ENCODE results near the gene UTF1.

The UTF1 gene

DNA sequence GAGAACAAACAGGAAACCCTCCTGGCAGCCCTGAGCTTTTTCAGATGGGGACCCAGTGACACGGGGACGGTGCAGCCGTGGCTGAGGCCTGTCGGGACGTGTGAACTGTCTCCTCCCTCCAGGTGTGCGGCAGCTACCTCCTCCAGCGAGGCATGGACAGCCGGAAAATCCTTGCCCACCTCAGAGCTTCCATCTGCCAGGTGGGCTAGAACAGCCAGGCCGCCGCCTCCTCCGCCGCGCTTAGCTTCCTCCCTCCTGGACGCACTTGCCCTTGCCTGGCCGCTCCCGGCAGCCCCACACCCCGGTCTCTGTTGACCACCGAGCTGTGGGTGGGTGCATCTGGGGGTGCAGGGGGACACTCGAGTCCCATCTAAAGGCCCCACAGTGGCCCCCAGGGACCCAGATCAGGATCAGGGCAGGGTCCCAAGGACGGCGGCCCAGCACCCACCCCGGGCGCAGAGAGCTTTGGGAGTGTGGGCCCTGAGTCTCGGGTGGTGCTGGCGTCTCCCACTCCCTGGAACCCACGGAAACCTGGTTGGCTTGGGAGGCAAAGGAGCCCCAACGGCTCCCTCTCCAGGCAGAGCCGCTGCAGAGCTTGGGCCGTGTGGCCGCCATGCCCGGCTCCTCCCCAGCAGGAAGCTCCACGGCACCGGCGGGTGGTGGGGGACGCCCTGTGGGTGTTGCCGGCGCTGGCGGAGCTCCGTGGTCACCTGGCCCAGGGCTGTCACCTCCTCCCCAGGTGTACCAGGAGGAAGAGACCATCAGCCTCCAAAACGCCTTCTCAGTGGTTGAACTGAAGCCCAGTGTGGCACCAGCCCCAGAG is 32.9 kb upstream of the UTF1 start:
- DNase-seq = no peak

DNA sequence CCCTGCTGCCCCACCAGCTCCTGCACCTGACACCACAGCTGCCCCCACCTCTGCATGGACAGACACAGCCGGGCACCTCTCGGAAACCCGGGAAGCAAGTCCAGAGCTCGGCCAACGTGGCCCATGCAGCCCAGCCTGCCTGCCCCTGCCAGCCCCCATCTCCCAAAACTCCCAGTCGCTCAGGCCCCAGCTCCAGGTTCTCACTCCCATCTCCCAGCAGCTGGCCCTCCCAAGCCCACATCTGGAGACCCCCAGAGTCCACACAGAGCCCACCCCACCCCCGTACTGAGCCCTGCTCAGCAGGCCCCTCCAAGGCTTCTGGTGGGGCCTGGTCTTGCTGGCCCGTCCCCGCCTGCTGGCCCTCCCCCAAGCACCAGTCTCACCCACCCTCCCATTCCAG is 32.2 kb upstream of the UTF1 start:
- DNase-seq = no peak

DNA sequence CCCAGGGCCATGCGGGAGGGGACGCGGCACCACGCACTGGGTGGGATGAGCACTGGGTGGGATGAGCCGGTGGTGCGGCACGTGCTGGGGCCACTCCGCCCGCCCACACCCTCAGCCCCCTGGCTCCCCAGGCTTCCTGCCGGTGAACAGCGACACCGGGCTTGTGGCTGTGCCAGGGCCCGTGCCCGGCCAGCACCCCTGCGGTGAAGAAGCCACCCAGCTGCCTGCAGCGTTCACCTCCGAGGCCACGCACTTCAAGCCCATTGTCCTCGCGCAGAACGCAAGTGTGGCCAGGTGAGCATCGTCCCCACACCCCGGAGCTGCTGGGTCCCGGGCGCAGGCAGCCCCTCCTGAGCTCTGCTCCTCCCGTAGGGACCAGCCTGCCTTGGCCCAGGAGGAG is 31.8 kb upstream of the UTF1 start:
- no peak for DNase-seq

DNA sequence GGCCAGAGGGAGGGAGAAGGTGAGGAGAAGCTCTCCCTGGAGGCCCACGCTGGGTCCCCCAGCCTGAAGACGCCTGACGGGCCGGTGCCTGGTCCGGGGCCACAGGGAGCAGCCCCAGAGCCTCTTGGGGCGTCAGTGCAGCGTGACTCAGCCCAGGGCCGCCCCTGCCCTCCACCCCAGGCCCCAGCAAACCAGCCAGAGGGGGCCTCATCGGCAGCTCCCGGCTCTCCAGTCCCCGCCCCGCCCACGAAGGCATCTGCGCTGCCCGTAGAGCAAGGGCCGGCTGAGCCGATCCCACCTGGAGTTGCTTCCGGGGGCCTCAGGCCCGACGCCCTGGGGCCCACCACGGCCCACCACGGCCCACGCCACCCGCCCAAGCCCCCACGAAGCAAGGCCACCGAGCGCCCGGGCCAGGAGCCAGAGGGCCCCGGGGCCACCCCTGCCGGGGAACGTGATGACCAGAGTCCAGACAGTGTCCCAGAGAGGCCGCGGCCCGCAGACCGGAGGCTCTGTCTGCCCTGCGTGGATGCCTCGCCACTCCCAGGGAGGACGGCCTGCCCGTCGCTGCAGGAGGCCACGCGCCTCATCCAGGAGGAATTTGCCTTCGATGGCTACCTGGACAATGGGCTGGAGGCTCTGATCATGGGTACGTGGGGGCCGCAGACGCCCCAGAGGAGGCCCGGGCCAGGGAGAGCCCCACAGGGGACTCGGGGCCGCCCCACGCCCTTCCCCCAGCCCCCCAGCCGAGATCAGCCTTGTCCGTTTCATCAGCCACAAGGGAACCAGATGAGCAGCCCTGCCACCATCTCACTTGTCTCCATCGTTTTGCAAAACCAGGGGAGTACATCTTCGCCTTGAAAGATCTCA is 31.2 kb upstream of the UTF1 start:
- no peak for DNase-seq

DNA sequence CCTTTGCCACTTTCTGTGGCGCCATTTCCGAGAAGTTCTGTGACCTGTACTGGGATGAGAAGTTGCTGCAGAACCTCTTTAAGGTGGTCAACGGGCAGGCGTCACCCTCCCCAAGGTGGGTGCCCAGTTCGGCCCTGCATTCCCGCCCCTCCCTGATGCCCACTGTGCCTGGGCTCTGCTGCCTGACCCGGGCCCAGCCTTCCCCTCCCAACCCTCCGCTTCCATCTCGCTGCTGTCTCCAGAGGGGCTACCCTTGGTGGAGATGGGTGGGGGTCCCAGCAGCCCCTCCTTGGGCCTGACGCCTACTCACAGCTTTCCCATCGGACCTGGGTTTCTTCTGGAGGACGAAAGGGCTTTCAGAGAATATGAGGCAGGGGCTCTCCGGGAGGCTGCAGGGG is 30.5 kb upstream of the UTF1 start:
- DNase-seq = no peak

DNA sequence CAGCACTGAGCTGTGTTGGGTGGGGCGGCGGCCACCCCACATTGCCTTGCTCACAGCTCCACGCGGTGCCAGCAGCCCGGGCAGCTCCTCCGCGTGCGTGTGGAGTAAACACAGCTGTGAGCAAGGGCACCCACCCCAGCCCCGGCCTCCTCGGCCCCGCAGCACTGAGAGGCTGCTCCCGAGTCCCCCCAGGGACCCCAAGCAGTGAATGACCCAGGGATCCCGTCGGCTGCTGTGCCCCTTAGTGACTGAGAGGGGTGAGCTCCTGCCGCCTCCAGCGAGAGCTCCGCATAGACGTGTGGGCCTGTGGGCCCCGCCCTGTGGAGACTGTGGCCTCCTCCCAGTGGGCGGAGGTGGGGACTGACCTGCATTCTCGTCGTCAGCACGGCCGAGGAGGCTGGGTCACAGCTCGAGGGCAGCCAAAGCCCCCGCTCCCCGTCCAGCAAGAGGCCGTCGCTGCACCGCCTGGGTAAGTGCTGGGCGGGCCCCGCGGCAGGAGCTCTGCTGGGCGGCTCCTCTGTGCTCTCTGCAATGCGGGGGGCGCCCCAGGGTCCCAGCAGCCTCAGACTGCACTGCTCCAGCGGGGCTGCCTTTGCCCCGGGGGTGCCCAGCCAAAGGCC is 29.9 kb upstream of the UTF1 start:
- no peak for DNase-seq

DNA sequence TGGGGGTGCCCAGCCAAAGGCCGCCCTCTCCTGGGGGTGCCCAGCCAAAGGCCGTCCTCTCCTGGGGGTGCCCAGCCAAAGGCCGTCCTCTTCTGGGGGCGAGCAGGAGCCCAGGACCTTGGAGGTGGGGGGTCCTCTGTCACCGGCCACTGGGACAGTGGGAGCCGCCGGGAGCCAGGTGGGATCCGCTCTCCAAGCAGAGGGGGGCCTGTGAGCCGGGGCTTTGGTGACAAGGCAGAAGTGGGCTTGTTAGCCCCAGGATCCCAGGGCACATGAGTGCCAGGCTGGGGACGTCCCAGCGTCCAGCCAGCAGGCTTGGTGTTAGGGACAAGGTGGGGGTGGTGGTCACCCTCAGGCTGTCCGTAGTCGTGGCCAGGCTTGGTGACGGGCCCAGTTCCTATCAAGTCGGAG is 29.4 kb upstream of the UTF1 start:
- no peak for DNase-seq

DNA sequence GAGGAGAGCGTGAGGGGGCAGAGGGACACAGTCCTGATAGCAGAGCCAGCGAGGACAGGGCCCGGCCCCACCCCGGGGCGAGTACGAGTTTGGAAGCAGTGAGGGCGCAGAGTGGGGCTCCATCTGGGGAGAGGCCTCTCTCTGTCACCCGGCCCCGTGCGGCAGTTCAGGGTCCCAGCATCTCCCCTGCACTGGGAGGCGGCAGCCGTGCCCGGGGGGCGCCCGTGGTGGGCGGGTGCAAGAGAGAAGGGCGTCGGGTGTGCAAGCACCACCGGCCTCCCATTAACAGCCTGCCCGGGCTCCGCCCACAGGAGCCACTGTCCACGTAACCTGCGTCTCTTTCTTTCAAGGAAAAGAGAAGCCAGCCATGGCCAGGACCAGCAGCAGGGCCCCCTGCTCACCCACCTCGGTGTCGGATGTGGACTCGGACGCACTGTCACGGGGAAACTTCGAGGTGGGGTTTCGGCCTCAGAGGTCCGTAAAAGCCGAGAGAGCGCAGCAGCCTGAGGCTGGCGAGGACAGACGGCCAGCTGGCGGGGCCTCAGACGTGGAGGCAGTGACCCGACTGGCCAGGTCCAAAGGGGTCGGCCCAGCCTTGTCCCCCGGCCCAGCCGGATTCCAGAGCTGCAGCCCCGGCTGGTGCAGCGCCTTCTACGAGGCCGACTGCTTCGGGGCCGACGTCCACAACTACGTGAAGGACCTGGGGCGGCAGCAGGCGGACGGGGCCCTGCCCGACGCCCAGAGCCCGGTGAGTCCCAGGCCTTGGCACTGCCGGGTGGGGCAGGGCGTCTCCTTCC is 28.7 kb upstream of the UTF1 start:
- no peak for DNase-seq

DNA sequence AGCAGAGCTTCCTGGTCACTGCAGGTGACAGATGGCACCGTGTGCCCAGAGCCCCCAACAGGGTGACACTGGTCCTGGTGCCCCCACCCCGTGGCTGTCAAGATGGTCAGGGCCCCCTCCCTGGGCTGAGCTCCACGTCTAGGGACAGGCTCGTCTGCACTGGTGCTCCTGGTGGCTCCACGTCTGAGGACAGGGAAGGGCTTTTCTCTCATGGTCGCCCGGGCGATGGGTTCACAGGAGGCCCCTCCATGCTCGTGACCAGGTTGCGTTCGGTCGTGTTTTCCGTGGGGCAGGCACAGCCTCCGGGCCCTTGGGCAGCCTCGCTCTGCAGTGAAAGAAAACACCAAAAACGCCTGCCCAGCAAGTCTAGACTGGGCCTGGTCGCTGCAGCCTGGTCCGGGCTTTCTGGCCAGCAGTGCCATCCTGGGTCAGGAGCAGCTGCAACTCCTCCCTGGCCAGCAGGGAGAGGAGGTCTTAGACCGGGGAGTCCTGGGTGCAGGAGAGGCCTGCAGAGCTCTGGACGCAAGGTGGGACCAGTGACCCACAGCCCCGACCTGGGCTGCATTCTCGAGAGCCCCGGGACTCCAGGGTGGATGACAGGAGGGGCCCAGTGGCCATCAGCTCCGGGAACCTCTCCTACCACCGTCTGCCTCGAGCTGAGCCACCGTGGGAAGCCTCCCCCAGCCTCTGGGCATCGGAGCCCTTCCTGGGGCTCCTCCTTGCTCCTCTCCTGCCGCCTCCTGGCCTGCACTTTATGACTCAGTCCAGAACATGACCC is 27.9 kb upstream of the UTF1 start:
- DNase-seq = no peak

DNA sequence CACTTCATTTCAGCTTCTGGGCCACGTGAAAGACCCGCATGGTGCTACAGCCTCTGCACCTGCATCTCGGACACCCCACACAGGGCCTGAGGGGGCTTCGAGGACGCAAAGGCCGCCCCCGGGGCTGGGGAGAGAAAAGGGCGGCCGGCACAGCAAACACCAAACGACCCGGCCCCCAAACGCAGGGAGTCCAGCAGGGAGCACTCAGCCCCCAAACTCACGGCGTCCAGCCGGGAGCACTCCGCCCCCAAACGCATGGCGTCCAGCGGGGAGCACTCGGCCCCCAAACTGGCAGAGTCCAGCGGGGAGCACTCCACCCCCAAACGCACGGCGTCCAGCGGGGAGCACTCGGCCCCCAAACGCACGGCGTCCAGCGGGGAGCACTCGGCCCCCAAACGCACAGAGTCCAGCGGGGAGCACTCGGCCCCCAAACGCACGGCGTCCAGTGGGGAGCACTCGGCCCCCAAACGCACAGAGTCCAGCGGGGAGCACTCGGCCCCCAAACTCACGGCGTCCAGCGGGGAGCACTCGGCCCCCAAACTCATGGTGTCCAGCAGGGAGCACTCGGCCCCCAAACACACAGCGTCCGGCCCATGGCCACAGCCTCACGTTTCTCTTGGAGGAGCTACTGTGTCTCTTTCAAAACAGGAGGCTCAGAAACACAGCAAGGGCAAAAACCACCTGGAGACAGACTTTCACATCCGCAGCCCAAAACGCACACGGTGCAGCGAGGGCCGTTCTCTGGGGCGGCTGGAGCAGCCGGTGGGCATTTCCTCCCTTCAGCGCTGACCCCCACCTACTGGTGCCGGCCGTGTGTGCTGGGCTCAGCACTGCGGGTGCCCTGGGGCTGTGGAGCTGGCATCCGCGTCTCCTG is 27.0 kb upstream of the UTF1 start:
- DNase-seq = no peak

DNA sequence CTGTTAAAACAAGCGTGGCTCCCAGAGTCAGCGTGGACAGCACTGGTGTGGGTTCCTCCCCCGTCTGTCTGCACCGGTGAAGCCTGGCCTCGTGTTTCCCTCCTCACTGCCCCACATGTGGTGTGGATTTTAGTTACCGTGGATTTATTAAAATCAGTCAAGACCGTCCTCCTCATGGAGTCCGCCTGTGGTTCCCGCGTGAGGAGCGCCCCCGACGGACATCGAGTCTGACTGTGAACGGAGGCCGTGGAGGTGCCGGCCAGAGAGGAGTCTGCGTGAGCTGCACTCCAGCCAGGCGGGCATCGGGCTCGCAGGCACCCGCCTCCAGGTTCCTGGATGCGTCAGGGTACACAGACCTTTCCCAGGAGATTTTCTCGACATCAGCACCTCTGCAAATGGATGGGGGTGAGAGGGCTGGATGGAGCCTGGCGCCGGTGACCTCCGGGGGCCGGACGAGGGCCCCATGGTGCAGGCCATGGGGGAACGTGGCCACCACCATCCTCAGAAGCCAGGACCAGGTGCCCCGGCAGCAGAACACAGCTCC is 26.3 kb upstream of the UTF1 start:
- no peak for DNase-seq

DNA sequence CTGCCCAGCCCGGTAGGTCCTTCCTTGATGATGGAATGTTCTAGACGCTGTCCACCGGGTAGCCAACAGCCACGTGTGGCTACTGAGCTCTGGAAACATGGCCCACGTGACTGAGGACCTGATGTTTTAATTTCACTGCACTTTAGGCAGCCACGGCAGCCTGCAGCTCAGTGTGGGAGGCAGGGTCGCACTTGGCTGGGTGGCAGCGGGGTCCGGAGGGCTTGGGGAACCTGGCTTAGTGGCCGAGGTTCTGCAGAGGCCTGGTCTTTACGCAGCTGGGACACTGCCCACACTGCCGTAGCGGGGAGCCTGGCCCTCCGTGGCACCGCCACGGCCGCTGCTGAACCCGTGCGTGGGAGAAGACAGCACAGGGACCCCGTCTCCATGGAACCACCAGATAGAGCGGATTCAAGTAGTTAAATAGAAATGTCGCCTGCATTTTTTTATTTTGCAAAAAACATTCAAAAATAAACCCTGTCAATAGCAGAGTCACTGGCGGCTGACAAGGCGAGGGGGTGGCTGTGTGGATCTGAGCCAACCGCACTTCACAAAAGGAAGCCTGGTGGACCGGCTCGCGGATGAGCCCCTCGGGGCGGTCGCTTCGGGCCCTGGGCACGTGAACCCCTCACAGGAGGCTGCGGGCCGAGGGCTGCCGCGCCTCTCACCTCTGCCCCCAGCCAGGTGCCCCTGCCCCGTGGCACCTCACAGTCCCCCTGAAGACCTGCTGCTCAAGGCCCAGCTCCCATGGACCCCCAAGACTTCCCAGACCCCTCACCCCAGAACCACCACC is 25.6 kb upstream of the UTF1 start:
- DNase-seq = no peak

DNA sequence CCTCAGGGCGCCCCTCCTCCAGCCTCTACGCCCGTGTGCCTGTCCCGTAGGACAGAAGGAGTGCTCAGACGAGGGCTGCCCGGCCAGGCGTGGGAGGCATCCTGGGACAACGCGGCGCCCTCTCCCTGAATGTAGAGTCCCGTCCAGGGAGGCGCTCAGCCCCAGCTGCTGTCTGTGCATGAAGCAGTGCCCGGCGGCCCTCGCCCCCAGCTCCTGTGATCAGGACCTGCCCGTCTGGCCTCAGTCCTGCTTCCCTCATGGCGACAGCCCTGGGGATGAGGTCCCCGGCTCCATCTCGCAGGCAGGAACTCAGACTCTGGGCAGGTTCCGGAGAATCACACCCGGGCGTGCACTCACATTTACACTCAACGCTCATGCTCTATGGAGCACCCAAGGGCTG is 24.9 kb upstream of the UTF1 start:
- DNase-seq = no peak

DNA sequence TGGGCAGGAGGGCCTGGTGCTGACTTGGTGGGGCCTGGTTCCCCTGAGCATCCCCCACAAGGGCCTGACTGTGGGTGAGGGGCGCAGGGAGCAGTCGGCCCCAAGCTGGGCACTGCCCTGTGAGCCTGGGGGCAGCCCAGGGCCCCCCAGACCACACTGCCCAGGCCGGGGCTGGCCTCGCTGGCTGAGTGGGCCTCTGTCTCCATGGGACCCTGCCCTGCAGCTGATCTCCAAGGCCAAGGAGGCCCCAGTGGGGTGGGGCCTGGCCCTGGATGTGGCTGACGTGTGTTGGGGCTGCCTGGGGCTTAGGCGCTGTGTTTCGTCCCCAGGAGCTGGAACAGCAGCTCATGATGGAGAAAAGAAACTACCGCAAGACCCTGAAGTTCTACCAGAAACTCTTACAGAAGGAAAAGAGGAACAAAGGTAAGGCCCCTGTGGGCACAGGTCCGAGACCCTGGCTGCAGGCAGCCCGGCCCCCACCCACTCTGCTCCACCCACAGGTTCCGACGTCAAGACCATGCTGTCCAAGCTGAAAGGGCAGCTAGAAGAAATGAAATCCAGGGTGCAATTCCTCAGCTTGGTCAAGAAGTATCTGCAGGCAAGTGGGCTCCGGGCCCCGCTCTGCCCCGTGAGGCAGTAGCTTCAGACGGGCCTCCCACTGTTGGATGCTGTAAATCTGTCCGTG is 23.5 kb upstream of the UTF1 start:
- no peak for DNase-seq

DNA sequence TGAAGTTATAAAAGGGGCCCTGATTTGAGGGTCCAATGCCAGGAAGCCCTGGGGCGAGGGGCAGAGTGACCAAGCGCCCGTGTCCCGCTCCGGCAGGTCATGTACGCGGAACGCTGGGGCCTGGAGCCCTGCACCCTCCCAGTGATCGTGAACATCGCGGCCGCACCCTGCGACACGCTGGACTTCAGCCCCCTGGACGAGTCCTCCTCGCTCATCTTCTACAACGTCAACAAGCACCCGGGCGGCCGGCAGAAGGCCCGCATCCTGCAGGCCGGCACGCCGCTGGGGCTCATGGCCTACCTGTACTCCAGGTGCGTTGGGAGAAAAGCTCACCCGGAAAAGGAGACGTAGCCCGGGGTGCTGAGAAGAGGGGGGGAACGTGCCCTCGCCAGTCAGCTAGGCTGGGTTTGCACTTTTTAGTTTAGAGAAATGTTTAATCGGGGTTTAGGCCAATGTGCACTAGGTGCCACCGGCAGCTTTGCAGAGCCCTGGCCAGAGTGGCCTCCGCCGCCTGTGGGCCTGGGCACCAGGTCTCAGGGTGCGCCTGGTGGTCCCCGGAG is 22.9 kb upstream of the UTF1 start:
- DNase-seq = no peak

DNA sequence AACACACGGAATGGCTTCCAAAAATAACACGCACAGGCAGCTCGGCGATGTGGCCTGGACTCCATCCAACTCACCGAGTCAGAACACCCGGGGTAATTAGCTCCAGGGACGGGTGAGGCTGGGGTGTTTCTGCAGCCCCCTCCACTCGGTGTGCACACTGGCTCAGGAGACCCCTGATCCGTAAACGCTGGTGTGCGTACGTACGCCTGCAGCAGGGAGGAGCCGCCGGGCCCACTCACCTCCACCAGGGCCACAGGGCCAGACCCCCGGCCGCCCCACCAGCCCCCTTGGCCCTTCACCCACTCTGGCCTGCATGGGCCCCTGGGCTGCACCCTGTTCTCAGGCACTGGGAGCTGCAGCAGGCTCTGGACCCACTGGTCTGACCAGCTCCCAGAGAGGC is 22.4 kb upstream of the UTF1 start:
- no peak for DNase-seq

DNA sequence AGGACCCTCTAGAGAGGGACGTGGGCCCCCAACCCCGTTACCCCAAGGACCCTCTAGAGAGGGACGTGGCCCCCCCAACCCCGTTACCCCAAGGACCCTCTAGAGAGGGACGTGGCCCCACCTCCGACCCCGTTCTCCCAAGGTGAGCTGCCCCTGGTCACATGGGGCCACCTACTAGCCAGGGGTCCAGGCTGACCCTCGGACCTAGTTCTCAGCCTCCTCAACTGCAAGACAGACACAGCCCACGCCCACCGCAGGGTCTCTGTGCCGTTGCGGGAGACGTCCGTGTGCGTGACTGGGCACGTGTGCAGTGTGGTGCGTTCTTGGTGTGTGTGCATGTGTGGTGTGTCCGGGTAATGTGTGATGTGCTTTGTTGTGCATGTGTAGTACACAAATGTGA is 21.6 kb upstream of the UTF1 start:
- DNase-seq = no peak

DNA sequence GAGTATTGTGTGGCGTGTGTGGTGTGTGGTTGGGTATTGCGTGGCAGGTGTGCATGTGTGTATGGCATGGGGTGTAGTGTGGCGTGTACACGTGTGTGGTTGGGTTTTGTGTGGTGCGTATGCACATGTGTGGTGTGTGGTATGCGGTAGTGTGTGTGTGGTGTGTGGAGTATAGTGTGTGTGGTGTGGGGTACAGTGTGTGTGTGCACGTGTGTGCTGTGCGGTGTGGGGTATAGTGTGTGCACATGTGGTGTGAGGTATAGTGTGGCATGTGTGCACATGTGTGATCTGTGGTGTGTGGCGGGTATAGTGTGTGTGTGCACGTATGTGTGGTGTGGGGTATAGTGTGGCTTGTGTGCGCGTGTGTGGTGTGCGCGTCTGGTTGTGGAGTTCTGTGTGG is 20.9 kb upstream of the UTF1 start:
- no peak for DNase-seq

DNA sequence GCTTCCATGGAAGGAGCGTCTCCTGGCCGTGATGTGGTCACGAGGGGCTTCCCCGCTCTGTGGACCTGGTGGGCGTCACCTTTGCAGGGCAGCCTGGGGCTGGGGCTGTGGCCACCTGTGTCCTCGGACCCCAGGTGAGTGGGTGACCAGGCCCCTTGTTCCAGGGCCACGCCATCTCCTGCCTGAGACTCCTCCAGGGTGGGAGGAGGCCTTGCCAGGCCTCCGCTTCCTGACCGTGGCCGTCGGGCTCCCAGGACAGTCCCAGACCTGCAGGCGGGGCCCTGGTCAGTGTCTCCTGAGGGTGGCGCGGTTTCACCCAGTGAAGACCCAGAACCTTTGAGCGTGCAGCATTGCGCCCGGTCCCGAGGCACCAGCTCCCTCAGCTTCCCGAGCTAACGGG is 20.4 kb upstream of the UTF1 start:
- DNase-seq = no peak

Measured in DMS79 treated with DMSO at 0.1 percent for 48 hours (cell line).